ENCODE measurements around the gene PTPRM. TPM values are rescaled to one million over a fixed set of nuclear protein-coding genes. Genes with fewer than 3 reads are reported as not detected.

PTPRM gene
- total RNA-seq, 1 experiment from 2014 or later, result 14.5 TPM

GRCh38 chr18:7684966-7685365 is 117.8 kb downstream of the PTPRM start:
- Histone ChIP-seq H4K20me1 (ENCODE audit: insufficient read depth) (no peaks in the 10 kb centered on the region), H3K79me2 (ENCODE audit: insufficient read depth, low read length) (no peaks in the 10 kb centered on the region), H3K27ac (ENCODE audit: low read depth, low read length) (no peak overlapping the region), H3K4me2 (ENCODE audit: low read length) (no peak overlapping the region), H3K4me3 (replicated peaks in 1 of 2; ENCODE audit: low read depth in 1 of 2, low read length in 2 of 2) (no peak overlapping the region), H3K27me3 (ENCODE audit: insufficient read depth, low read length) (peaks cover 21% of the 10 kb centered on the region; the same call in 1 of the 2 replicates), H3K9me3 (ENCODE audit: control insufficient read depth in 1 of 2, insufficient read depth in 1 of 2, low read depth in 1 of 2, low read length in 2 of 2) (no peaks in the 10 kb centered on the region), H3K4me1 (ENCODE audit: control insufficient read depth in 1 of 2, insufficient read depth in 2 of 2, low read length in 2 of 2) (no peaks in the 10 kb centered on the region), H2AFZ (ENCODE audit: low read depth, low read length, poor library complexity, severe bottlenecking) (no peak overlapping the region), H3K36me3 (ENCODE audit: control insufficient read depth in 1 of 2, insufficient read depth in 2 of 2, low read length in 2 of 2) (no peaks in the 10 kb centered on the region), H3K9ac (ENCODE audit: low read length) (no peak overlapping the region), H3K9me2 (ENCODE audit: insufficient read depth) (no peaks in the 10 kb centered on the region)
- ChIA-PET CTCF (no interaction called here), POLR2A (no interaction called here), RAD21 (ENCODE audit: low non-redundant PET in 1 of 2, low total read pairs in 2 of 2, uncharacterized antibody in 2 of 2, unreplicated experiment in 2 of 2) (no interaction called here)
- TF ChIP-seq RAD21 (IDR thresholded peaks at IDR 0.05; ENCODE audit: low read depth) (no peak), POLR2A (IDR thresholded peaks at IDR 0.05; ENCODE audit: borderline replicate concordance, extremely low read depth, insufficient read depth, insufficient read length) (no peak), ZFX (IDR thresholded peaks at IDR 0.05) (no peak), SP1 (IDR thresholded peaks at IDR 0.05; ENCODE audit: low read depth) (no peak), EZH2phosphoT487 (IDR thresholded peaks at IDR 0.05; ENCODE audit: borderline replicate concordance) (no peak), ELF1 (IDR thresholded peaks at IDR 0.05; ENCODE audit: borderline replicate concordance, low read depth) (no peak), SRF (IDR thresholded peaks at IDR 0.05; ENCODE audit: low read depth) (no peak), ZNF274 (IDR thresholded peaks at IDR 0.05; ENCODE audit: low read depth, low read length) (no peak), MAX (IDR thresholded peaks at IDR 0.05) (no peak), CTCF (IDR thresholded peaks at IDR 0.05 in 2 of 3, conservative IDR thresholded peaks at IDR 0.05 in 1 of 3; ENCODE audit: borderline replicate concordance in 1 of 3, insufficient read depth in 1 of 3, low read depth in 2 of 3, low read length in 2 of 3) (no peak), TCF7L2 (IDR thresholded peaks at IDR 0.05; ENCODE audit: borderline replicate concordance, extremely low read depth, insufficient read depth, insufficient read length) (no peak), YY1 (IDR thresholded peaks at IDR 0.05; ENCODE audit: extremely low read depth, insufficient replicate concordance, low read depth, low read length) (no peak), JUND (IDR thresholded peaks at IDR 0.05) (no peak), FOSL1 (IDR thresholded peaks at IDR 0.05; ENCODE audit: low read depth) (no peak)
- BruUV-seq (replicated peaks), result no TSS peak
- ATAC-seq (no peak), DNase-seq (ENCODE audit: low read depth, low spot score) (no peak)
- intact Hi-C loops (cut with micrococcal nuclease), result no loop called here

All from HCT116 (cell line).